ENCODE measurements around the gene PADI1.
"Not testable (repeated sequence)": the region's sequence is repeated elsewhere in the genome, so short reads cannot be mapped to it uniquely, and the experiment has no call there.

Gene PADI1

DNA sequence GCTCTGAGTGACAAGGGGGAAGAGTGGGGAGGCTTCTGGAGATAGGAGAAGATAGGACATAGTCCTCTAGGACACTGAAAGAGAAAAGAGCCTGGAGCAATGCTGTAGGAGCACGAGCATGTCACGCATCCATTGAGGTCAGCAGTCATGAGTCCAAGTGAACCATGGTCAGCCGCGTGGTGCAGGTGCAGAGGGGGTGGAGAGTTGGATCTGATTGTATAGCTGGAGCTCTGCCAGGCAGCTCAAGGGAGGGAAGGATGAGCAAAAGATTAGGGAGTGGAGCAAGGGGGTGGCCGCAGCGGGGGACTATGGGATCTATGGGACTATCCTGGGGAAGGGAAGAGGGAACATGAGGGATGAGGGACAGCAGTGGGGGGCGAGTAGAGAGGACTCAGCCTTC lies 14.0 kb downstream of the PADI1 start:
- DNase-seq: no peak

DNA sequence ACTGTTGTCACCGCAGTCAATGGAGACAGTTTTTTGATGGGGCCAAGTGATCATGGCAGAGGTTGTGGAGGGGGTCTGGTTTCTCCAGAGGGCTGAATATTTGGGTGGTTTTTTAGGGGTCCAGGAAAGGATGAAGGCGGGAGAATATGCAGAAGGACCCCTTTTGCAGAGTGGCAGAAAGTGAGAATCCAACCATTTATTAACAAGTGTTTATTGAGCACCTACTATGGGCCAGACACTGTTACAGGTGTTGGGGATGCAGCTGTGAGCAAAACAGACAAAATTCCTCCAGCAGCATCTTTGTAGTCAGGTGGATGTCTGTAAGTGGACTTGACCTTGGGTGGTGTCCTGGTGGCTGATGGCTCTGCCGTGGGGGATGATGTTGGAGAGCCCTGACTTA lies 15.4 kb downstream of the PADI1 start:
- DNase-seq: no peak

DNA sequence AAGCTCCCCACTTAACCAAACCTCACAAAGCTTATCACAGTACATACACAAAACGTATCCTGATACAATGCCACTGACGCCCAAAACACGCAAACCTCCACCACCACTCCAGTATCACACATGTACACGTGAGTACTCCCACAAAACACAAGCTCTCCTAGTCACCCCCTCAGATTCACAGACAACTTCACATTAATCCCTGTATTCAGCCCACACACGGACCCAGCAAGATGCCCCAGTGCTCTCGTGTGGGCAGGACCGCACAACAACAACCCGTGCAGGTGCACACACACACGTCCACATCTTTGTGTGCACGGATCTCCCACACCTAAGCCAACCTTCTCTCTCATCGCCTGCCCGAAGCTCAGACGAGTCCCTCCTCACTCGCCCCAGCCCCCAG lies 17.6 kb downstream of the PADI1 start:
- DNase-seq: no peak

DNA sequence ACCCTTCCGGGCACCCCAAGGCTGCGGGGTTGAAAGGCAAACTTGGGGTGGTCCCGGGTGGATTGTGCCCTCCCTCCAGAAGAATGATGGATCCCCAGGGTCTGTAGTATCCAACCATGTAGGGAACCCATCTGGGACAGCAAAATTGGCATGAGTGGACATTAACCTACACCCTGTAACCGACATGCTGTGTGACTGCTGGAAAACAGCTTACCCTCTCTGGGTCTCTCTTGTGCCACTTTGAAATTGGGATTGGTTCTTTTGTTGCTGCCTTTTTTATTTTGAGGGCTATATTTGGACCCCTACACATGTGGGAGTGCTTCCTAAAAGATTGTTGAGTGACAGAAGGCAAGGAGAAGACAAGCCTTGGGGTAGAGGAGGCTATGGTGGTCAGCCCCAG lies 19.5 kb downstream of the PADI1 start:
- no peak for DNase-seq

DNA sequence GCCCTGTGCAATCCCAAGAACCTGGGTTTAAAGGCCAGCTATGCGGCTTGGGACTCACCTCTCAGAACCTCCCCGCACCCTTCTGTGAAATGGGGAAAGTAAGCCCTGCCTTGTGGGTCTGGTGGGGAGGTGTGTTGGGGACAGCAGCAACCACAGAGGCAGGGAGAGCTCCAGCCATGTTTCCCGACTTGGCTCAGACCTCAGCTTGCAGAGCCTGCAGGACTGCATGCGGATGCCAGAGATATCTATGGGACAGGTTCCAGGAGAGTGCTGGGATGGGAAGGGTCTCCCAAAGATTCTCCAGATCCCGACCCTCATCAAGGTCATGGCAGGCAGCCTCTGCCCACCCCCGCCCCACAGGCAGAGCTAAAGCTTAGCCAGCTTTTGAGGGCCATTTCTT lies 20.2 kb downstream of the PADI1 start:
- DNase-seq: no peak

DNA sequence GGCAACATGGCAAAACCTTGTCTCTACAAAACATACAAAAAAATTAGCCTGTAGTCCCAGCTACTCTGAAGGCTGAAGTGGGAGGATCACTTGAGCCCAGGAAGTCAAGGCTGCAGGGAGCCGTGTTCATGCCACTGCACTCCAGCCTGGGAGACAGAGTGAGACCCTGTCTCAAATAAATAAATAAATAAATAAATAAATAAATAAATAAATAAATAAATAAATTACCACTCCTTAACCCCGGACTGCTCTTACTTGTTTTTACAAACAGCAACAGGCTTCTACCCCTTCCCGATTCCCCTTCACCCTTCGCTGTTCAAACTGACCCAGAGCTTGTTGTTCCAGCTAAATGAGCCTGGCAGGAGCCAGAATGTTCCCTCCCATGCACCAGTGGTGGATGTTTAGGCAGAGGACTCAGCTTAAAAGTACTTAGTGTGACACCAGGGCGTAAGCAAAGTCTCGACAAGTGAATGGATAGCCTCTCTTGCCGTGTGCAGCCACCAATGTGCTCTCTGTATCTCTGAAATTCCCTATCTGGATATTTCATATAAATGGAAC lies 22.5 kb downstream of the PADI1 start:
- no peak for DNase-seq

DNA sequence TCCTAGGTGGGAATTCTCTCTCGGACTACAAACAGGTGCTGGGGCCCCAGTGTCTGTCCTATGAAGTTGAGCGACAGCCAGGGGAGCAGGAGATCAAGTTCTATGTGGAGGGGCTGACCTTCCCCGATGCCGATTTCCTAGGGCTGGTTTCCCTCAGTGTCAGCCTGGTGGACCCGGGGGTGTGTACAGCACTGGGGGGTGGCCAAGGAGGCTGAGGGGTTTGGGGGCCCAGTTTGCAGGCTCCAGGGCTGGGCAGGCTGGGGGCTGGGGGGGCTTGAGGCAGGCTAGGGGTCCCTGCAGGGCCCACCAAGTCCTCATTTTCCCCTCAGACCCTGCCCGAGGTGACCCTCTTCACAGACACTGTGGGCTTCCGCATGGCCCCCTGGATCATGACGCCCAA lies 23.7 kb downstream of the PADI1 start:
- no peak for DNase-seq

DNA sequence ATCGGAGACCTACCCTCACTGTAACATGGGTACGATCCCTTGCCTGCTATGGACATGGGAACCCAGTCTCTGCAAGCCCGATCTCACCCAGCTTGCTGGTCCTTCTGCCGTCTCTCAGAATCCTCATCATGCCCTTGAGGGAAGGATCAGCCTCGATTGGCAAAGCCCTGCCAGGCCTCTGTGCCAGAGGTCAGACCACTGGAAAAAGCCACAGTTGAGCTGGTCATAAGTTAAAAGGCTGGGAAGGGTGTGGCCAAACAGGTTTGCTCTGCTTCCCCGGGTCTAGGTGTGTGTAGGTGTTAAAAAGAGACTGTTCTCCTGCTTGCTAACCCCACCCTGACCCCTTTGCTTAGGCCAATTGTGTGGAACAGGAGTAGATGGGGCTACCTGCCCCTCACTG lies 24.5 kb downstream of the PADI1 start:
- DNase-seq: no peak

DNA sequence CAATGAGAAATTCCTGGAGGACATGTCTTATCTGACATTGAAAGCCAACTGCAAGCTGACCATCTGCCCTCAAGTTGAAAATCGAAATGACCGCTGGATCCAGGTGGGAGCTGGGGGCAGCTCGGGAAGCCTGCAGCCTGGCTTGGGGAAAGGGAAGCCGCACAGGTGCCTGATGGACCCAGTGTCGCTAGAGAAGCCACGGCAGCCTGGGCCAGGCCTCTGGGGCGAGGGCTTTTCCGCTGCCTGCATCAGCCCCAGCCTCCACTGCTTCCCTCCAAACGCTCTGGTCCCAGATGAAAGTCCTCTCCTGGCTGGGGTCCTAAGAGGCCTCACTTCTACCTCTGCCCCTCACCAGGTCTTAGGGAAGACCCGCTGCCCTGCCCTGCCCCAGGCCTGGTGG lies 25.2 kb downstream of the PADI1 start:
- no peak for DNase-seq

DNA sequence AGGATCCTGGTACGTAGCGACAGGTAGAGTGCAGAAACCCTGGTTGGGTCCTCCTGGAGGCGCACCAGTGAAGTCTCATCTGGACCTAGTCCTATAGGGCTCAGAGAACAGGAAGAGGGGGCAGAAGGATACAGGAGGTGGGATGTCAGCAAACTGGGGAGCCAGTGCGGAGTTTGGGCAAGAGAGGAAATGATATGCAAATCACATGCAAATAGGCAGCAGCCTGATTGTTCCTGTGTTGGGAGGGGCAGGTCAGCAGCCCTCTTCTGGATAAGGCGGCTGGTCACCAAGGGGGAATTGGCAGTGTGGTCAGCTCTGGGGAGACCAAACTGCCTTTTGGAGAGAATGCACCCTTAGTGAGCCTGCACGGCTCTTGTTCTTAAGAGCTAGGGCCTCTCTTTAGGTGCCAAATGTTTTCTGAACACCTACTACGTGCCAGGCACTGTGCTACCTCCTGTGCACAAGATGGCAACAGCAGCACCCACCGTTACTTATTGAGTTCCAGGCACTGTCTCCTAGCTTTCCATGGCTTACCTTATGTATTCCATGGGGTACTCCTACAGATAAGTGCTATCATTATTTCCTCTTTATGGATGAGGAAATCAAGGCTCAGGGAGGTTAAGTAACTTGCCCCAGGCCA lies 25.9 kb downstream of the PADI1 start:
- no peak for DNase-seq

DNA sequence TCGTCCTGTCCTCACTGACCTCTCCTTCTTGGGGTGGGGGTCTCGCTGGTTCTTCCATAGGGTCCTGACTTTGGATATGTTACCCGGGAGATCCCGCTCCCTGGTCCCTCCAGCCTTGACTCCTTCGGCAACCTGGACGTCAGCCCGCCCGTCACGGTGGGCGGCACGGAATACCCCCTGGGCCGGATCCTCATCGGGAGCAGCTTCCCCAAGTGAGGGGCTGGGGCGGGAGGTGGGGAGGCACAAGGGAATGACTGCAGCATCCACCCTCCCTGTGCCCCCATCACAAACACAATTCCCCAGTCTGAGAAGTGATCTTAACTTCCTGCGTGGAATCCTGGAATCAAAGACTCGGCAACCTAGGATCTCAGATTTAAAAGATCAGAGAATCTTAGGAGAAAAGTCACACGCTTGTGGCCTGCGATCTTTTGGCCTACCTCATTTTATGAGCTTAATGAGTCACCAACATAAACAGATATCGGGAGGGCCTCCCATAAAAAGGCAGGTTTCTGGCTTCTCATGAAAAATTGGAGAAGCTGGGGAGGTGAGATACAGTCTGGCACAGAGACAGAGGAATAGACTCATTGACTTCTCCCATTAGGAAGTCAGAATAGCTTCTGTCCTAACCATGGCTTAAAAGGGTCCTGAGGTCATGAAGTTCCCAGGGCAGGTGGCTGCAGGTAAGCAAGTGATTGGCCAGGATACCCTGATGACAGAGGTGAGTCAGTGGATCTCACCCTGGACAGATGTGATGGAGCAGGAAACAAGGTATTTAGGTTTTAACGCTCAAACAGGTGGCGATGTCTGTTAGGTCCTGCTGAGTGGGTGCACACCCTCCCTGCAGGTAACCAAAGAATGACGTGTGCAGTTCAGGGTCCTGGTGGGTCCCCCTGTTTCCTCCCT lies 28.1 kb downstream of the PADI1 start:
- DNase-seq: no peak

DNA sequence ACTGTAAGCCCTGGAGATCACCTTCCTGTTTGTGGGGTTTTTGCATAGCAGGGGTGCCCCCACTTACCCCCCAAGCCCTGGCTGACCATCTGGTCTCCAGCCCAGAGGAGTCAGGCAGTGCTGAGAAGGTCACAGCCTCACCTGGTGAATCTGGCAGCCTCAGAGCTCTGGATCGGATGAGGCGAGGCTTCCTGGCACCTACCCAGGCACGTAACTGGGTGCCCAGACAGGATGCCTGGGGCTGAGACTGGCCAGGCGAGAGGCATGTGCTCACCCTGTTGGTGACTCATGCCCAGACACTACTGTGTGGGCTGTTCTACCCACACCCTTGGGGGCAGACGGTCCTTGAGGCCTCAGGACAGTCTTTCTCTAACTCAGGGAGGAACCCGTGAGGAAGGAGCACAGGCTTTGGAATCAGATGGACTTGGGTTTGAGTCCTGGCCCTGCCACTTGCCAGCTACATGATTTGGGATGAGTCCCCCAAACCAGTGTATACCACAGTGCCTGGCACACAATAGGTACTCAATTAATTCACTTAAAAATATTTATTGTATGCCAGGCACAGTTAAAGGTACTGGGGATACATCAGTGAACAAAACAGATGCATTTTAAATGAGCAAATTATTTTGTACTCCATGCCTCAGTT lies 28.9 kb downstream of the PADI1 start:
- DNase-seq: no peak

DNA sequence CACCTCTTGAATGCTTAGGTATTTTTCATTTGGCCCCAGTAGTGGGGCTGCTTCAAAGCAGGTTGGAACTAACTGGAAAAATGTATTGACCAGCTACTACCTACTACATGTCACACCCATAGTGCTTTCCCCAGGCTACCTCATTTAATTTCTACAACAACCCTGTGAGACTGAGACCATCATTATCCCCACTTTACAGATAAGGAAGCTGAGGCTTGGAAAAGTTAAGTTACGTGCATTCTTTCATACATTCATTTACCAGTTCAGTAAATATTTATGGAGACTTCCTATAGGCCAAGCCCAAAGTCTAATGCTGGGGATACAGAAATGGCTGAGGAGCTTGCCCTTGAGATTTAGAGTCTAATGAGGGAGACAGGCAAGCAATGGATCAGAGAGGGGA lies 29.5 kb downstream of the PADI1 start:
- no peak for DNase-seq

DNA sequence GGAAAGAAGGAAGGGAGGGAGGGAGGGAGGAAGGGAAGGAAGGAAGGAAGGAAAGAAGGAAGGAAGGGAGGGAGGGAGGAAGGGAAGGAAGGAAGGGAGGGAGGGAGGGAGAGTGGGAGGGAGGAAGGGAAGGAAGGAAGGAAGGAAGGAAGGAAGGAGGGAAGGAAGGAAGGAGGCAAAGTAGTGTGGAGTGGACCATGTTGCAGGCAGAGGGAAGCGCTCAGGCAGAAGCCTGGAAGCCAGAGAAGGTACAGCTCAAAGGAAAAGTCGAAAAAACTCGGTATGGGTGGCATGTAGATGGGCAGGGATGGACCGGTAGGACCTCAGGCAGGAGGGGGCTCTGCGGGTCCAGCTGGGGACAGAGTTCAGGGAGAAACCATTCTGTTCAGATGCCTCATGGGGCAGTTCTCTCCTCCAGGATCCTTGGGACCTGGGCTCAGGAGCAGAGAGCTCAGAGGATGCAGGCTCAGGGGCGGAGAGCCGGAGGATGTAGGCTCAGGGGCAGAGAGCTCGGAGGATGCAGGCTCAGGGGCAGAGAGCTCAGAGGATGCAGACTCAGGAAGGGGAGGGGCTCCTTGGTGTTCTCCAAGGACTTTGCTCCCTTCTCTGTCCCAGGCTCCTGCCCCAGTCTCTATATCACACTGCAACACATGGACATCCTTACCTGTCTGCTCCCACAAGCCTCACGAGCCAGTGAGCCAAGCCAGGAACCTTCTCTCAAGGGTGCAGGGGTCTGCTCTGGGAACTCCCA lies 30.4 kb downstream of the PADI1 start:
- DNase-seq: no peak

DNA sequence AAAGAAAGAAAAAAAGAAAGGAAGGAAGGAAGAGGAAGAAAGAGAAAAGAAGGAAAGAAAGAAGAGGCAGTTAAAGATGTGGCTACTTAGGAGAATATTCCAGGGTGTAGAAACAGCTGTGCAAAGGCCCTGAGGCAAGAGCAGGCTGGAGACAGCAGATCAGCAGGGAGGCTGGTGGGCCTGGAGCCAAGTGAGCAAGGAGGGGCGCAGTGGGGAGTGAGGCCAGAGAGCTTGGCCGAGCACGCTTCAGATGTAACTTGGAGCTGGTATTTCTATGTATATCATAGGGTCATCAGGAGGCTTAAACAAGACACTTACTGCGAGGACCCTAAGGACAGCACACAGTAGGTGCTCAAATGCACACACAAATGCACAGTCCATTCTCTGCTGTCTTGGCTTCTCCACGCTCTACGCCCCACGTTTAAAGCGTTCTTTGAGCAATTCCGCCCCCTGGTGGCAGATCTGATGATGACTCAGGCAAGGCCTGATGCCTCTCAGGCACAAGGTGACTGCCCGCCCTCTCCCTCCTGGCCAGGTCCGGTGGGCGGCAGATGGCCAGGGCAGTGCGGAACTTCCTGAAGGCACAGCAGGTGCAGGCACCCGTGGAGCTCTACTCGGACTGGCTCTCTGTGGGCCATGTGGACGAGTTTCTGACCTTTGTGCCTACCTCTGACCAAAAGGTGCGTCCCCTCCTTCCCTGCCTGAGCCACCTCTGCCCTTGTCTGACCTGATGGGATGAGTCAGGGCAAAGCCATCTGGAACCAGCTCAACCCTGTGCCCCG lies 32.0 kb downstream of the PADI1 start:
- peak; percentile 83 to 94 (median 86) for DNase-seq

DNA sequence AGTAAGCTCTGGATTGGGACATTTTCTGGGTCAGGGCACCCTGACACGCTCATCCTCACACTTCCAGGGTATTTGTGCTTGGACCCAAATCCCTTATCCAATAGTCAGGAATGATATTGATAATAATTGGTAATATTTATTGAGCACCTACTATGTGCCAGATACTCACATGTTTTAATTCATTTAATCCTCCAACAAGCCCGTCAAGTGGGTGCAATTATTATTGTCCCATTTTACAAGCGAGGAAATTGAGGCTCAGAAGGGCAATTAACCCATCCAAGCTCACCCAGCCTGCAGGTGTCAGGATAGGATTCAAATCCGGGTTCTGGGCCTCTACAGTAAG lies 32.6 kb downstream of the PADI1 start:
- no peak for DNase-seq

DNA sequence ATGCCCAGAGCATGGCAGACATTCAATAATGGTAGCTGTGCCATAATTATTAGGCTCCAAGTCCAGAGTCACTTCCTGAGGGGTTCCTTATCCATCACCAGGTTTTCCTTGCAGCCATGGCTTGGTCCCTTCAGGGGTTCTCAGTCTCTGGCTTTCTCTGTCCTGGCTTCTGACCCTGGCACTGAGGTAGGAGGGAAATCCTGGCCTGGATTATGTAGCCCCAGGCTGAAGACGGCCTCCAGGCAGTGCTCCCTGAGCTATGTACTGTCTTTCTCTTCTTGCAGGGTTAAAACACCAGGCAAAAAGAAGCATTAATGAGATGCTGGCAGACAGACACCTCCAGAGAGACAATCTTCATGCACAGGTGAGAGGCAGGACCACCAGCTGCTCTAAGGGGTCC lies 34.5 kb downstream of the PADI1 start:
- no peak for DNase-seq

DNA sequence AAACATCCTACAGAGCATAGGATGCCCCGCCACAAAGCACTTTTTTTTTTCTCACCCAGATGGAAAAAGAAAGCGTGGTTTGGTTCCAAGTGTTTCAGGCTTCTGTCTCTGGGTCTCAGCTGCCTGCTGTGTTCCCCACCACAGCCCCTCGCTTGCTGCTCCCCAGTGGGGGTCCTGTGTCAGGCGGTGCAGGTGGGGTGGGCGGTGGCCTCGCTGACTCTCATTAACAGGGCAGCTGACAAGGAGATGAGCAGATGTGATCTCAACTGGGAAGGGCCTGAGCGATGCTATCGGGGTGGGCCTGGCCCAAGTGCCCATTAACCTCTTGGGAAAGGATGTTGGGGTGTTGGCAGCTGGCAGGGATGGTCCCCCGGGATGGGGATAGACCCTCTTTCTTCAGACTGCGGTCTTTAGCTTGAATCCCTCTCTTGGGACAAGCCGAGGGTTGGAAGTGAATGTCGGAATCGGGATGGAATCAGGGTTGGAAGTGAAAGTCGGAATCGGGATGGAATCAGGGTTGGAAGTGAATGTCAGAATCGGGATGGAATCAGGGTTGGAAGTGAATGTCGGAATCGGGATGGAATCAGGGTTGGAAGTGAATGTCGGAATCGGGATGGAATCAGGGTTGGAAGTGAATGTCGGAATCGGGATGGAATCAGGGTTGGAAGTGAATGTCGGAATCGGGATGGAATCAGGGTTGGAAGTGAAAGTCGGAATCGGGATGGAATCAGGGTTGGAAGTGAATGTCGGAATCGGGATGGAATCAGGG lies 36.3 kb downstream of the PADI1 start:
- not testable (repeated sequence) for DNase-seq

DNA sequence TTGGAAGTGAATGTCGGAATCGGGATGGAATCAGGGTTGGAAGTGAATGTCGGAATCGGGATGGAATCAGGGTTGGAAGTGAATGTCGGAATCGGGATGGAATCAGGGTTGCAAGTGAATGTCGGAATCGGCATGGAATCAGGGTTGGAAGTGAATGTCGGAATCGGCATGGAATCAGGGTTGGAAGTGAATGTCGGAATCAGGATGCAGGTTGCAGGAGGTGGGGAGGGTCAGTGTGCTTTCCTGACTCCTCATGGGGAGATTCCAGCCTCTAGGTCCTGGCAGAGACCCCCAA lies 36.8 kb downstream of the PADI1 start:
- not testable (repeated sequence) for DNase-seq

DNA sequence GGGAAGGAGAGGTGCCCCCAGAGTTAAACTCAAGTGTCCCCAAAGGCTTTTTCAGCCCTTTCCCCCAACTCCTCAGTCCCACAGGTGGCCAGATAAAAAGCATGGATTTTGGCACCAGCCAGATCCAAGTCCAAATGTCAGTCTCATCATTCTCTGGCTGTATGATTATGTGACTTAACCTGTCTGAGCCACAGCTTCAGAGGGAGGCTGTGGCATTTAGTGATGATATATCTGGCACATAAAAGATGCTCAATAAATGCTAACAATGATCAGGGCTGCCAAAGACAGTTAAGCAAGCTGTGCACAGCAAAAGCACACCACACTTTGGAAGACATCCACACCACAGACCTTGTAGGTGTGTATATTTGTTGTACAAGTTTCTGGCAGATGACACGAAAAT lies 38.3 kb downstream of the PADI1 start:
- no peak for DNase-seq

DNA sequence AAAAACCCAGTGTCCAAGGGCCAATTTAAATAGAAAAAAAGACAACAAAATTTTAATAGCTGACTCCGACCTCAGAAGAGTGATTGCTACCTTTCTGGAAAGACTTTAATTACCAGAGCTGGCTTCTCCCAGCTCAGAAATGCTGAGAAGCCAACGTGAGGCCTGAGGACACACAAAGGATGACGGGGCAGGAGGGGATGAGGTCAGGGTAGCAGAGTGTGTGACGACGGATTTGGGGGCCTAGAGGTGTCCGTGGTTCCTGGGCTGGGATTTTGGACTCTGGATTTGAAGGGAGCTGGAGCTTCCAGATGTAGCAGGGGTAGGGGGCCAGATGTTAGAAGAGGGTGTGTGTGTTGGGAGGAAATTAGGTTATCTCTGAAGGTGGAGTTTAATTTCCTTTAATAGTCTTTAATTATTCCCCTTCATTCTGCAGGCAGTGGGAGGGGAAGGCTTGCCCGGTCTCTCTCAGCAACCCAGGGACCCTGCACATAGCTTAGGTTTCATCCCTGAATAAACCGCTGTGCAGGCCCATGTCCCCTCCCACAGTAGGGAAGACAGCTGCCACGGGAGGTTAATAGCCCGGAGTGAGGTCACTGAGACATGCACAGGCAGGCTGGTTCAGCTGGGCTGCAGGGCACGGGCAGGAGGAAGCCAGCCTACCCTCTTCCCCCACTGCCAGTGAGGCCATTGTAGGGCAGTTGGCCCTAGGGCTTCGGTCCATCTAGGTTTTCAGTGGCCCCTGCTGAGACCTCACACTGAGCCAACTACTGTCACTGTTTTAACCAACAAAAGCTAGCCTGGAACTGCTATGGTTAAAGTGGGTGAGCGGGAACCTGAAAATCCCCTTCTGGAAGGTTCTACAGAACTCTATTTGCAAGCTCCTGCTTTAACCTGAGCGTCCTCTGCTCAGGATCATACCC lies 40.2 kb downstream of the PADI1 start:
- no peak for DNase-seq
